Measurements from ENCODE around the gene CDYL2. TPM values are rescaled to one million over a fixed set of nuclear protein-coding genes. Genes with fewer than 3 reads are reported as not detected.

CDYL2 gene
- total RNA-seq, 4 donors from 2014 or later, result 2.2 to 5.7 (median 3.2) TPM

DNA sequence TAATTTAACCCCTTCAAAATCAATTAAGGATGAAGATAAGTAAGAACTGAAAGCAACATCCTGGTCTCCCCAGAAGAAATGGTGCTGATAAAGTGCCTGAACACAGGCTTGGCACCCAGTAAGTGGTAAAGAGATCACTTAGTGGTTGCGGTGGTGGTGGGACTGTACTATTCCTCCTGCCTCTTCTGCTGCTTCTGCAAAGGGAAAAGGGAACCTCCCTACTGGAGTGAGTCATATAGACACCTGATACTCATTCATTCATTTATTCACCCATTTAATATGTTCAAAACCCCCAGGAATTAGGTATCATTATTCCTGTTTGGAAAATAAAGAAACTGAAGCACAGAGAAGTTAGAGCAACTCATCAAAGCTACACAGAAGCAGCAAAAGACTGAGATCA lies 60.6 kb downstream of the CDYL2 start:
- Histone ChIP-seq H3K4me1 (peaks cover 0 to 4% (median 0%) of the 10 kb centered on the region in 4 donors), H3K9me3 (peaks cover 0 to 16% (median 0%) of the 10 kb centered on the region in 4 donors), H3K27me3 (no peaks in the 10 kb centered on the region), H3K27ac (no peak overlapping the region), H3K4me3 (no peak overlapping the region), H3K36me3 (no peaks in the 10 kb centered on the region)
- no peak for DNase-seq (ENCODE audit: low spot score in 2 of 2)
- WGBS, 2 donors, result 88 to 100% methylated on average over 1 of the region's 1 CpG
- TF ChIP-seq POLR2A (IDR thresholded peaks at IDR 0.05) (no peak), EP300 (IDR thresholded peaks at IDR 0.05) (no peak)
- TF ChIP-seq, protein P1, sequence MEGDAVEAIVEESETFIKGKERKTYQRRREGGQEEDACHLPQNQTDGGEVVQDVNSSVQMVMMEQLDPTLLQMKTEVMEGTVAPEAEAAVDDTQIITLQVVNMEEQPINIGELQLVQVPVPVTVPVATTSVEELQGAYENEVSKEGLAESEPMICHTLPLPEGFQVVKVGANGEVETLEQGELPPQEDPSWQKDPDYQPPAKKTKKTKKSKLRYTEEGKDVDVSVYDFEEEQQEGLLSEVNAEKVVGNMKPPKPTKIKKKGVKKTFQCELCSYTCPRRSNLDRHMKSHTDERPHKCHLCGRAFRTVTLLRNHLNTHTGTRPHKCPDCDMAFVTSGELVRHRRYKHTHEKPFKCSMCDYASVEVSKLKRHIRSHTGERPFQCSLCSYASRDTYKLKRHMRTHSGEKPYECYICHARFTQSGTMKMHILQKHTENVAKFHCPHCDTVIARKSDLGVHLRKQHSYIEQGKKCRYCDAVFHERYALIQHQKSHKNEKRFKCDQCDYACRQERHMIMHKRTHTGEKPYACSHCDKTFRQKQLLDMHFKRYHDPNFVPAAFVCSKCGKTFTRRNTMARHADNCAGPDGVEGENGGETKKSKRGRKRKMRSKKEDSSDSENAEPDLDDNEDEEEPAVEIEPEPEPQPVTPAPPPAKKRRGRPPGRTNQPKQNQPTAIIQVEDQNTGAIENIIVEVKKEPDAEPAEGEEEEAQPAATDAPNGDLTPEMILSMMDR (IDR thresholded peaks at IDR 0.05), result no peak

DNA sequence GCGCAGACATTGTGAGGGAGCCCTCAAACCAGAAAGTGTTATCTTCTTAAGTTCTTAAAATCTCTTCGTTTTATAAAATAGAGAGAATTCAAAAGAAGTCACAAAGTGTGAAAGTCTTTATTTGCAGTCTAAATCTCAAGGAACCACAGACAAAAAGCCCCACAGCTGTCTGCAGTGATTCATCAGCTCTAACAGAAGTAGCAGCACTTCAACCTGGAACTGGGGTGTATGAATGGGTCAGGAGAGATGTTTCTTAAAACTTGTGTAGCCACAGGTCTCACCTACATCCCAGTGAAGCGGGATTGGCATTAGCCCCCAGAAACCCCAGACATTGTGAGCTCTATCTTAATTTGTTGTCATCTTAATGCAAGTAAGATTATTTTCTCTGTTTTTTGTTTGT lies 61.1 kb downstream of the CDYL2 start:
- peaks cover 0 to 4% (median 0%) of the 10 kb centered on the region in 4 donors for H3K4me1 ChIP-seq
- H3K27ac ChIP-seq, result no peak overlapping the region
- 88 to 91% methylated on average over 3 of the region's 3 CpGs for WGBS, 2 donors
- TF ChIP-seq EP300 (IDR thresholded peaks at IDR 0.05) (no peak), POLR2A (IDR thresholded peaks at IDR 0.05) (no peak)
- TF ChIP-seq, protein P1 (IDR thresholded peaks at IDR 0.05), result no peak
- H3K36me3 ChIP-seq, result no peaks in the 10 kb centered on the region
- H3K9me3 ChIP-seq, result peaks cover 0 to 18% (median 0%) of the 10 kb centered on the region in 4 donors
- H3K27me3 ChIP-seq, result no peaks in the 10 kb centered on the region
- no peak overlapping the region for H3K4me3 ChIP-seq
- DNase-seq (ENCODE audit: low spot score in 2 of 2), result no peak

DNA sequence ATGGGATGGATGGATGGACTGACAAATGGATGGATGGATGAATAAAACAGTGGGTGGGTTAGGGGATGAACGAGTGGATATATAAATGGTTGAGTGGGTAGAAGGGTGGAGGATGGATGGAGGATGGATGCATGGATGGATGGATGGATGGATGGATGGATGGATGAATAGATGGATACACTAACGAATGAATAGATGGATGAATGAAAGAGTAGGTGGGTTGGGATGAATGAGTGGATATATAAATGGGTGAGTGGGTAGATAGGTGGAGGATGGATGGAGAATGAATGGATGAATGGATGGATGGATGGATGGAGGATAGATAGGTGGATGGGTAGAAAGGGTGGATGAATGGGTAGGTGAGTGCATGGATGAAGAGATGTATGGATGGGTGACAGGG lies 62.1 kb downstream of the CDYL2 start:
- no peak overlapping the region for H3K4me3 ChIP-seq
- no peak overlapping the region for H3K27ac ChIP-seq
- no peak for DNase-seq (ENCODE audit: low spot score in 2 of 2)
- peaks cover 0 to 4% (median 0%) of the 10 kb centered on the region in 4 donors for H3K4me1 ChIP-seq
- H3K9me3 ChIP-seq, result peaks cover 0 to 23% (median 0%) of the 10 kb centered on the region in 4 donors
- 83 to 89% methylated on average over 2 of the region's 2 CpGs for WGBS, 2 donors
- H3K27me3 ChIP-seq, result no peaks in the 10 kb centered on the region
- no peaks in the 10 kb centered on the region for H3K36me3 ChIP-seq
- no peak for TF ChIP-seq POLR2A (IDR thresholded peaks at IDR 0.05)
- no peak for TF ChIP-seq EP300 (IDR thresholded peaks at IDR 0.05)
- TF ChIP-seq, protein P1 (IDR thresholded peaks at IDR 0.05), result no peak

- H3K4me3 ChIP-seq, result no peak overlapping the region
- TF ChIP-seq POLR2A (IDR thresholded peaks at IDR 0.05), result no peak
- TF ChIP-seq, protein P1 (IDR thresholded peaks at IDR 0.05), result no peak
- no peak for TF ChIP-seq EP300 (IDR thresholded peaks at IDR 0.05)
- H3K27ac ChIP-seq, result no peak overlapping the region
- H3K9me3 ChIP-seq, result peaks cover 0 to 23% (median 0%) of the 10 kb centered on the region in 4 donors
- WGBS, 2 donors, result 76 to 80% methylated on average over 4 of the region's 4 CpGs
- no peaks in the 10 kb centered on the region for H3K36me3 ChIP-seq
- no peak for DNase-seq (ENCODE audit: low spot score in 2 of 2)
- H3K4me1 ChIP-seq, result peaks cover 0 to 4% (median 0%) of the 10 kb centered on the region in 4 donors
- no peaks in the 10 kb centered on the region for H3K27me3 ChIP-seq
These were observed 62.7 kb downstream of the CDYL2 start for GRCh38 chr16:80741724-80742123.

GRCh38 chr16:80739523-80739922 lies 64.9 kb downstream of the CDYL2 start:
- Histone ChIP-seq H3K36me3 (no peaks in the 10 kb centered on the region), H3K27ac (no peak overlapping the region), H3K27me3 (no peaks in the 10 kb centered on the region), H3K4me3 (no peak overlapping the region), H3K9me3 (peaks cover 0 to 27% (median 0%) of the 10 kb centered on the region in 4 donors), H3K4me1 (no peaks in the 10 kb centered on the region)
- TF ChIP-seq, protein P1 (IDR thresholded peaks at IDR 0.05), result no peak
- TF ChIP-seq EP300 (IDR thresholded peaks at IDR 0.05) (no peak), POLR2A (IDR thresholded peaks at IDR 0.05) (no peak)
- DNase-seq (ENCODE audit: low spot score in 2 of 2), result no peak
- WGBS, 2 donors, result 80 to 95% methylated on average over 5 to 6 of the region's 6 CpGs
